Activated CD8-positive, alpha-beta memory T cell treated with anti-CD3 and anti-CD28 coated beads, Interleukin-2, amount 50 U/mL, for 1 hour (primary cell): Measurements from ENCODE around the gene HPCAL1.

Experiments used
- DNase-seq: peaks from one replicate; pipeline ENCODE4 v3.0.0-alpha.2; 2020; ENCODE audit errors: extremely low read depth

Gene HPCAL1

DNA sequence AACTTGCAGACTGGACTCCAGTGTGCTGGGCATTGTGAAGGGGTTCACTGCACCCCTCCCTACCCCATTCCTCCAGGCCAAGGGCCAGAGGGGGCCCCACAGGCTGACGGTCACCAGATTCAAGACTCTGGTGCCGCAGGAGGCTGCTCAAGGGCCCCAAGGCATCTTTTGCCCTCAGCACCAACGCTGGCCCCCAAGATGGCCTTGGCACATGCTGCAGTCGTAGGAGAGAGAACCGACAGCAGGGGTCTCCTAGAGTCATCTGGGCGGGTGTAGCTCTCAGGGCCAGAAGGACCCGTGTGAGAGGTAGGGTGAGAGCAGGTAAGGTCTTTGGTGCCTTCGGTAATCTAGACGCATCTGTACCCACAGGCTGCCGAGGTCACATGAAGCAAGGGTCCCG, 164.1 kb downstream of the HPCAL1 start:
- DNase-seq: no peak

DNA sequence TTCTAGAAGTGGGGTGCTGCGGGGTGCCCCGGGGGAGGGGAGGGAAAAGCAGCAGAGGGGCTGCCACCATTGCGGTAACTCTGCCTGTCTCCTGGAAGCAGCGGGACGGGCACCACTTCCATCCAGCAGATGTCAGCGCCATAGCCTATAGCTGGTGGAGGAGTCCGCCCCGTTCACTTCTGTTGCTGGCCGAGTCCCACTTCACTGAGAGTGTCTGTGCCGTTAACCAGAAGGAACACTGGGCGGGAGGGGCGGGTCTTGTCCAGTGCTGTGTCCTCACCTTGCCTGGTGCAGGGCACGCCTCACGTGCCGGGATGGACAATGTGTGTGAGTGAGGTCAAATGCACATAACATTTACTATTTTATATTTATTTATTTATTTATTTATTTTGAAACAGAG, 164.7 kb downstream of the HPCAL1 start:
- DNase-seq: no peak

- no peak for DNase-seq
Measured at GRCh38 chr2:10469301-10469700, 166.6 kb downstream of the HPCAL1 start.

DNA sequence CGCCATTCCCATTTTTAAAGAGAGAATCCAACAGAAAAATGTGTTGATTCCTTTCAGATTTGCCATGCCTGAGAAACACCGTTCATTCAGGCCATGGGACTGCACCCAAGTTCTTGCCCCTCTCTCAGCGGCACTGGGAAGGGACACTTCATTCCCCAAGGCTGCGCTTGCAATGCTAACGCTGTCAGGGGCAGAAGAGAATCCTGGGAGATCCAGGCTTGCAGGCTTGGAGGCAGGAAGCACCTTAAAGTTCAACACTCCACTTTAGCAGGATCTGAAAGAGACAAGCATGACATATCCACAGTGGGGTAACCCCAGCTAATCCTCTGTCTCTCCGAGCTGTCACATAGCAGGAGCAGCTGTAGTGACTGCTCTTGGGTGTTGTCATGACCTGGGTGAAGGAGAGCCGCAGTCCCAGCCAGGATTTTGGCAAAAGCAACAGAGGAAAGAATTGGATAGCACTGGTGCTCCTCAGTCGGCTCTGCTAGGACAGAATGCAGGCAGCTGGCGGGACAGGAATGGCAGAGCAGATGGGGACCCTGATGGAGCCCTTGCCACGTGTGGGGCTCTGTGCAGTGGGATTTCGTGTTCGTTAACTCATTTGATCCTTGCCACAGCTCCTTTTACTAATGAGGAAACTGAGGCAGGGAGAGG, 167.4 kb downstream of the HPCAL1 start:
- no peak for DNase-seq

DNA sequence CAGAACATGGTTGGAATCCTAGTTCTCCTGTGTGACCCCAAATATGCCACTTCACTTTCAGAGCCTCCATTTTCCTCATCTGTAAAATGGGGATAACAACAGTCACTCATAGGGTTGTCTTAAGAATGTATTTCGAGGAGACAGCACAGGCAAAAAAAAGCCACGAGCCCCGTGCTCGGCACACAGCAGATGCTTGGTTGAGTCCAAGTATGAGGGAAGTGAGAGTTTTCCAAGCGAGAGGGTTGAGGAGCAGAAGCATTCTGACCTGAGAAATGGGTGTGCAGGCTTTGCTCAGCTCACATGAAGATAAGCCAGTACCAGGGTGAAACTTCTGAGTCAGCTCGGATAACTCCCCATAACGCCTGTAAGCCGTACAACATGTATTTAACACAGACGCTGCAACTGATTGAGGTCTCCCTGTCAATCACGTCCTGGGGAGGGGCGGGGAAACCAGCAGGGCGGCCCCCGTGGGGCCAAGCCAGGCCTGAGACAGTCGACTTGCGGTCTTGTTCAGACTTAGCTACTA, 168.4 kb downstream of the HPCAL1 start:
- no peak for DNase-seq

- no peak for DNase-seq
Measured at GRCh38 chr2:10471955-10472354, 169.3 kb downstream of the HPCAL1 start.

DNA sequence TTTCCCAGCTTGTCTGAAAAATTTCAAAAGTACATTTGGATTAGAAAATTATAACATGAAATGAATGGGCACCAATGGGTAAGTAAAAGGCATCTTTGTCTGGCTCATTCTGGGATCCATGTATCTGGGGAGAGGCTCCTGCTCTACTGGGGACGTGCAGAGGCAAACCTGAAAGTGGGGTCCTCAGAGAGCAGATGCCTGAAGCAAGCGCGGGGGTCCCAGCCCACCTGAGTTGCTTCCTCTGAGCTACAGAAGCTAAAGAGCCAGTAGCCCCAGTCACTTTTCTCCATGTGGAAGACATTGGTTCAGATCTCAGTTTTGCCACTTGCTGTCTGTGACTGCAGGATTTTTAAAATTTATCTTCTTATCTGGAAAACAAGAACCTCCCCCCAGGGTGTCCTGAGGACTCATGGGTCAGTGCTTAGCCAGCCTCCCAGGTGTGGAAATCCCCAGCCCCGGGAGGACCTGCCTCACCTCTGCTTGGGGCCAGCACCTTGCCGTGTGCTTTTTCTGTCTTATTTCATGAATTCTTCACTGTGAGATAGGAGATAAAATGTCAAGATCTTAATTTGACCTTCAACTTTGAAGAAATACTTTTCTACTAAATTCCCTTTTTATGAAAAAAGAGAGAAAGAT, 170.5 kb downstream of the HPCAL1 start:
- no peak for DNase-seq

GRCh38 chr2:10475221-10475722, 172.6 kb downstream of the HPCAL1 start:
- no peak for DNase-seq

- DNase-seq: no peak
Measured at GRCh38 chr2:10475811-10476660, 173.3 kb downstream of the HPCAL1 start.

- no peak for DNase-seq
Measured at GRCh38 chr2:10476723-10477442, 174.2 kb downstream of the HPCAL1 start.
